GM19238 (cell line): ENCODE measurements around the gene EPHB2.
"Not testable (repeated sequence)": the region's sequence is repeated elsewhere in the genome, so short reads cannot be mapped to it uniquely, and the experiment has no call there.

Experiments
- DNase-seq: peaks from one replicate; pipeline ENCODE4 v3.0.0; 2011; ENCODE audit warnings: low spot score; ENCODE audit not compliant: insufficient read length

Gene EPHB2

DNA sequence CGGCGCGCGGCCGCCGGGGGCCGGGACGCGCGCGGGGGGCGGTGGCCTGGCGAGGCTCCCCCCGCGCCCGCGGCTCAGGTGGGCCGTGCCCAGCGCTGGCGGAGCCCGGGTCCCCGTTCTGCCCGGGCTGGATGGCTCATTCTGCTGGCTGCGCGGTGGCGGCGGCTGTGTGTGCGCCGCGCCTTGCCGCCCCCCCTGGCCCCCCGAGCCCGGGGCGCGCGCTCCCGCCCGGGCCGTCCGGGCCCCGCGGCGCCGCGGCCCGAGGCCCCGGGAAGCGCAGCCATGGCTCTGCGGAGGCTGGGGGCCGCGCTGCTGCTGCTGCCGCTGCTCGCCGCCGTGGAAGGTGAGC, at the start of gene EPHB2:
Gene EPHB2 (plus strand): TSS at position 139 of the 349 bp plus-strand sequence. CDS start 144 bp downstream, at position 283.
- DNase-seq: no peak

DNA sequence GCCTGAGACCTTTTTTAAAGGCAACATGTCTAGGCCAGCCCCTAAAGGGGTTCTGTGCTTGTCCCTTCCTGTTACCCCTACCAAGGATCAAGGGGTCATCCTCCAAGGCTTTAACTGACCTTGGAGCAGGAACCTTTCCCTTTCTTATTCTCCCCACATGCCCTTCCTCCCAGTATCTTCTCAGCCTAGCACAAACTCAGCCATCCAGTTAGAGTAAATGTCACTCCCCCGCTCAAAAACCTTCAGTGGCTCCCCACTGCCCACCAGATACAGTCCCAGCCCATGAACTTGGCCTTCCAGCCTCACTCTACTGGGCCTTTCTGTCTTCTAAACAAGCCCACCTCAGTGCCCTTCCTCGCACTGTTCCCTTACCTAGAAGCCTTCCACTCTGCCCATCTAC, 48.8 kb upstream of the EPHB2 start:
- no peak for DNase-seq

DNA sequence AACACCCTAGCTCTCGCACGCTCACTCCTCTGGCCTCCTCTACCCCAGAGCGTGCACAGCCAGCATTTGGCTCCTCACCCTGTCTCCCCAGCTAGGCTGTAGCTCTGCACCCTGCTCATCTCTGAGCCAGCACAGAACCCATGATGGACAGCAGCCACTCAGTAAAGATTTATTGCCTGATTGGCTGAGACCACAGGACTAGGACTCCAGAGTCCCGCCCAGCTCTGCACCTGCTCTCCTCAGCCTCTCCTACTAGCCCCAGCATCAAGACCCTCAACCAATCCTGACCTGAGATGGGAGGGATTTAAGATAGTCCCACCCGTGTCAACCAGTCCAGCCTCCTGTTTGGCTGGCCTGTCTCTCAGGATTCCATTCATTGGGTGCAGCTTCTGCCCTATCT, 48.3 kb upstream of the EPHB2 start:
- no peak for DNase-seq

DNA sequence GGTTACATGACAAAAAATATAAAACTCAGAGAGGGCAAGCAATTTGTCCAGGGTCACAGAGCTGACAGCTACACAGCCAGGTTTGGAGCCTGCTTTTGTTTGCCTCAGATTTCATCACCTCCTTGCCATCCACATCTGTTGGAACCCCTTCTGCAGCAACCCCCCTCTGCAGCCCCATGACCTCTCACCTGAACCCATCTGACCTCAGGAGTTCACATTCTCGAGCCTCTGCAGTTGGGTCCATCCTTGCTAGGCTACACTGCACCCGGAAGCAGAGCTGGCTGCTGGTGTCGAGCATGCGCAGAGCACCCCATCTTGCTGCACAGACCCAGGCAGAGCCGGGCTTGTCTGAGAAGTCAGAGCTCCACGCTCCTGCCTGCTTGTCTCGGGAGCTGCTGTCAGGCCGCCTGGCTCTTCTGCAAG, 47.6 kb upstream of the EPHB2 start:
- no peak for DNase-seq

DNA sequence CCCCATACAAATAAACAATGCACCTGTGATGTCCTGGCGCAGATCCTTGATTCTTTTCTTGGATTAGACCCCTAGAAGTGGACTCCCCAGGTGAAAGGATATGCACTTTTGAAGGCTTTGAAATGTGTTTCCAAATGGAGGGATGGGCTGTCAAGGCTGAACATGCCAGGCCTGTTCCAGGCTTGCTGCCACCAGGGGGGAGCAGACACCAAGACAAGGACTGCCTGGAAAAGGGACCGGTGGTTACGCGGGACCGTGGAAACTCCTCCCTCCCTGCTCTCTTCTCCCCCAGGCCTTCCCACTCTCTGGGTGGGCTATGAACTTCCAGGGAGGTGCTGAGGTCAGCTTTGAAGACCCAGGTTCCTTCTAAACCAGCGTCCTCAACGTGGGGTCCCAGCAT, 44.9 kb upstream of the EPHB2 start:
- DNase-seq: no peak

DNA sequence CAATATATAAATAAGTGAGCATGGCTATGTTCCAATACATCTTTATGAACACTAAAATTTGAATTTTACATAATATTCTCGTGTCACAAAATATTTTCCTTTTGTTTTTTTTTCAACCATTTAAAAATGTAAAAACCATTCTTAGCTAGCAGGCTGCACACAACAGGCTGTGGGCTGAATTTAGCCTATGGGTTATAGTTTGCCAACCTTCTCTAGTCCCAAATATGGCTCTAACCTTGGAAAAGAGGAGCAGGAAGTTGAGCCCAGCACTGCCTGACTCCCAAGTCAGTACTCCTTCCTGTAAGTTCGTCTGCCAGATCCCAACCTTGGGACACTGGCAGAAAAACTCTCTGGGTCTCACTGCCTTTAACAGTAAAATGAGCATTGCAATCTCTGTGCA, 44.2 kb upstream of the EPHB2 start:
- DNase-seq: no peak

DNA sequence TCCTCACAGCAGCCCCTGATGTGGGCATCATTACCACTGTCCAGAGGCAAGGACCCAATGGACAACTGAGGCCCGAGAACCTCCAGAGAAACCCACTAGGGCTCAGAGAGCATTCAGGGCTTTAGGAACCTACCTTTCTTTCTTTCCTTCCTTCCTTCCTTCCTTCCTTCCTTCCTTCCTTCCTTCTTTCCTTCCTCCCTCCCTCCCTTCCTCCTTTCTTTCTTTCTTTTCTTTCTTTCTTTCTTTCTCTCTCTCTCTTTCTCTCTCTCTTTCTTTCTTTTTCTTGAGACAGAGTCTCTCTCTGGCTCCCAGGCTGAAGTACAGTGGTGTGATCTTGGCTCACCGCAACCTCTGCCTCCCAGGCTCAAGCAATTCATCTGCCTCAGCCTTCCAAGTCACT, 41.8 kb upstream of the EPHB2 start:
- DNase-seq: not testable (repeated sequence)

DNA sequence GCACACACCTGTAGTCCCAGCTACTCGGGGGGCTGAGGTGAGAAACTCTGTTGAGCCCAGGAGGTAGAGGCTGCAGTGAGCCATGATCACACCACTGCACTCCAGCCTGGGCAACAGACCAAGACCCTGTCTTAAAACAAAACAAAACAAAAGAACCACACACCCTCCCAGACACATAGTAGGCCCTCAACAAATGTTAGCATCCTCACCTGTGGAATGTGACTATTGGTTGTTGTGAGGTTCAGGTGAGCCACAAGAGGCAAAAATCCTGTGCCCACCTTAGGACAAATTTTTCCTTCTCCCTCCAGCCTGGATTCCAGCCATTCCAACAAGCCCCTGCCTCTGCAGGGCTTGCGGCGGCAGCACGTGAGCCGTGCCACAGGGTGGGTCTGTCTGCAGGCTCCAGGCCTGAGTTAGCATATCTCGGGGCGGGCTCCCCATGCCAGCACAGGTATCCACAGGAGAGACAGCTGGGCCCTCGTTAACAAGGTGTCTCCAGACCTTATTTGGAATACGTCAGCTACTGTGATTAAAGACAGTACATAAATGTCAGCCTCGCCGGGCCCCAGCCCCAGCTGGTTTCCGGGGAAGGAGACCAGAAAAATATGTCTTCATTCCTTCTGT, 40.2 kb upstream of the EPHB2 start:
- DNase-seq: no peak

DNA sequence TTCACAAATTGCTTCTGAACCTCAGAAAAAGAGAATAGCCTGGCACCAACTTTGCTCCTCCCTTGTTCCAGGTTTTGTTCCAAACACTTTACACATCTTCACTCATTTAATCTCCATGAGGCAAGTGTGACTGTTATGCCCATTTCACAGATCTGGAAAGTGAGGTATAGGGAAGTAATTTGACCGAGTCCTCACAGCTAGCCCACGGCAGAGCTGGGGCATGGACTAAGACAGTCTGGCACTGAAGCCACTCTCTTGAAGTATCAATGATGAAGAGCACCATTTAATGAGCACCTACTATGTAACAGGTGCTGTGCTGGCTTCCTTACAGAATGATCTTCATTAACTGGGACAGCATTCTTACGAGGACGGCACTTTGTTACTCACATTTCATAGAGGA, 38.6 kb upstream of the EPHB2 start:
- DNase-seq: no peak

DNA sequence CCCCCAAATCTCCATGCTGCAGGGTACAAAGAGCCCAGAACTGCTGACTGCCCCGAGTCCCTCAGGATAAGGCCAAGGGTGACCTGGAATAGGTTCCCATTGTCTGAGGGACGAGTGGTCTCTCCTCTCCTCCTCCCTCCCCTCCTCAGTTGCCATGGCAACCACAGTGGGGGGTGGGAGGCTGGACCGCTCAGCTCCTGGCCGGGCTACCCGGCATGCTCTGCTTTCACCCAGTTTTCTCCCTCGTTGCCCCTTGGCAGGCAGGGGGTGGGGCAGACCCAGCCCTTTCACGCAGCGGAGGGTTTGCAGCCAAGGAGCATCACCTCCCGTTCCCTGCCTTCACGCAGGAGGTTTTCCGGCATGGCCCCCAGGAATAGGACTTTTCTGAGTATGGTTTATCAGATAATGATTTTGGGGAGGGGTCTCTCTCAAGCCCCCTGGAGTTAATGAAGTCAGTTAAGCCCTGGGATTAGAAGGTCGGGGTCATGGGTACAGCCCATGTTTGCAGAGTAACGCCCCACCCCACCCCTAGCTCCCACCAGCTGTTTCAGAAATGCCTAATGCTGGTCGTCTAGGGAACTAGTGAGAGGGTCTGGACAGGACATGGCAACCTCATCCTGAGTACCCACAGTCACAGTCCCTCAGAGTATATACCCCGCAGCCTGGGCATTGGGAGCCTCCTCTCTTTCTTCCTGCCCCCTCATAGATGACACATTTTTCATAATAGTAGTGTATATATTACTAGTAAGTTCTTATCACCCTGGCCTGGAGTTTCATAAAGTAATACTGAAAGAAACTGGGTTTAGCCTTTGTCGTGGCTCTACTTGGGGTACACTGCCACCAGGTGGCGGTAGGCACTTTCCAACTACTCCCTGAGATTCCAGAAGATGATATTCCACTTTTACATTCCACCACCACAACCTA, 36.9 kb upstream of the EPHB2 start:
- peak; percentile 27 for DNase-seq

DNA sequence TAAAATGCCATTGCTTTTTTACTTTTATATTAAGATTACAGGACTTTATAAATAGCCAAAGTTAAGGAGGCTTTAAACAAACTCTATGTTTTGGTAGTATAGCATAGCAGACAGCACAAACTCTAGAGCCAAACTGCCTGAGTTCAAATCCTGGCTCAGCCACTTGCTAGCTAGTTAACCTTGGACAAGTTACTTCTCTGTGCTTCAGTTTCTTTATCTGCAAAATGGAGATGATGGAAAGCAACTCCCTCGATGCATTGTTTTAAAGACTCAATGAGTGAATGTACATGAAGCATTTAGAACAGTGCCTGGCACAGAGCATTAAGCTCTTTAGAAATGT, 36.3 kb upstream of the EPHB2 start:
- no peak for DNase-seq

DNA sequence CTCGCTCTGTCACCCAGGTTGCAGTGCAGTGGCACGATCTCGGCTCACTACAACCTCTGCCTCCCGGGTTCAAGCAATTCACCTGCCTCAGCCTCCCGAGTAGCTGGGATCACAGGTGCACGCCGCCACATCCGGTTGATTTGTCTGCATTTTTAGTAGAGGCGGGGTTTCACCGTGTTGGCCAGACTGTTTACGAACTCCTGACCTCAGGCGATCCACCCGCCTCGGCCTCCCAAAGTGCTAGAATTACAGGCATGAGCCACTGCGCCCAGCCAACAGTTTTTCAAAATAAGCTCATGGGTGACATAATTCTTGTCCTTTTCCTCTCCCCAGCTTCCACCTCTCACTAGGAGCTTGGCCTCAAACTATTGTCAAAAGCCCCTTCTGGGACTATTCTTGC, 34.5 kb upstream of the EPHB2 start:
- not testable (repeated sequence) for DNase-seq

DNA sequence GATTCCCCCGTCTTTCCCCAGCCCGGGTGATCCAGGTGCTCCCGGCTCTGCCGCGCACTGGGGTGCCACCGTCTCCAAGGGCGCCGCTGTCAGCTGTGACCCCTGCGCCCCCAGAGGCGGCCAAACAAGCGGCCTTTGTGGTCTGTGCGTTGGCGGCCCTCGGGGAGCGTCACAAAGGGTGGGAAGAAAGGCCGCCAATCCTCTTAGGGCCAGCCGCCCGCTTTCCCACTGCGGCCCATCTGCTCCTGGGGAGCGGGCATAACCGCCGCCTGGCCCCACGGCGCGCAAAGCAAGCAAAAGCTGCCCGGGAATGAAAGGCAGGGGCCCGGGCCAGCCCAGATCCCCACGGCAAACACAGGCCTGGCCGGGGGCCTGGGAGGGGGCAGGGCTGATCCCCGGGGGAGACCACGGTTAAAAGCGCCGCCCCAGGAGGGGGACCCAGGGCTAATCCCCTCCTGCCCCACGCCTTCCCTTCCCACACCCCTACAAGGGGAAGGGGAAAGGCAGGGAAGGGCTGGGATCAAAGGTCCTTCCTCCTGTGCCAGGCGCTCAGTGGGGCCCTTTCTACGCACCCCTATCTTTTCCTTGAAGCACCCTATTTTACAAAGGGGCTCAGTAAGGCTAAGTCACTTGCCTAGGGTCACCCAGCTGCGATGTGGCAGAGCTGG, 33.6 kb upstream of the EPHB2 start:
- DNase-seq: no peak

DNA sequence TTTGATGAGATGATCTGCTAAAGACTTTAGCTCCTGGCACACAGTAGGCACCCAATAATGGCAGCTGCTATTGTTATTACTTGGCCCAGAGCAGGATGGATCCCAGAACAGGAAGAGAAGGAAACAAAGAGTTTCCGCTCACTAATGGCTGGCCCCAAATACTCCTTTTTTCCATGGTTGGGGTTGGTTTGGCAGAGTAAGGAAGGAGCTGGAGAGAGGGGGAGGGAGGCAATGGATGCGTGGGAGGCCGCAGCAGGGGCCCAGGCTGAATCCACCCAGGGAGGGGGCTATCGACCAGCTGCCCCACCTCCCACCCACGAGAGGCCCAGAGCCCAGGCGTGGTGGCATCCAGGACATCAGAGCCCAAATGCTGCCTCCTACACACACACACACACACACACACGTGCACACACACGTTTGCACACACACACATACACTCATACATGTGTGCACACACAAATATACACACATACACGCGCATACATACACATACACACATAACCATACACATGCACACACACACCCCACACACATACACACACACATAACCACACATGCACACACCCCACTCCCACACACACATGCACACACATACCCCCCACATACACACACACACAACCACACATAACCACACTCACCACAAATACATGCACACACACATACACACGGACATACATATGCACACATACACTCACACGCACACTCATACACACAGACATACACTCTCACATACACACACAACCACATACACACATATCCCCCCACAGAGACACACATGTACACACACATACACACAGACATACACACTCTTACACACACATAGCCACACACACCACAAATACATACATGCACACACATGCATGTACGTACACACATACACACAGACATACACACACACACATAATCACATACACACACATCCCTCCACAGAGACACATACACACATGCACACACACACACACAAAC, 32.4 kb upstream of the EPHB2 start:
- DNase-seq: no peak

DNA sequence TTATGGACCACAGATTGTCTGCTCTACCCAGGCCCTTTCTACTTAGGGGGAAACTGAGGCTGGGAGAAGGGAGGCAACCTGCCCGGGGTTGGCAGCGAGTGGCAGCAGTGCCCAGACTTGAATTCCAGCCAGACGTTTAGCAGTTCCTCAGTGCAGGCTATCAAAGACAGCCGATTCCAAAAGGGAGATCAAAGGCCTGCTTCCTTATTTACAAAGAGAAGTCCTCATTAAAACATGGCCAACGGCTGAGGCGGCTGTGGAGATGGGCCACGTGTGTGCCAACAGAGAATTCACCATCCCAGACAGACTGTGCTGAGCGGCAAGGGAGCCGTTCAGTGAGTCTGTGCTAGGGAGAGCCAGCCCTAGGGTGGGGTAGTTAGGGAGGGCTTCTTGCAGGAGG, 29.9 kb upstream of the EPHB2 start:
- DNase-seq: no peak

DNA sequence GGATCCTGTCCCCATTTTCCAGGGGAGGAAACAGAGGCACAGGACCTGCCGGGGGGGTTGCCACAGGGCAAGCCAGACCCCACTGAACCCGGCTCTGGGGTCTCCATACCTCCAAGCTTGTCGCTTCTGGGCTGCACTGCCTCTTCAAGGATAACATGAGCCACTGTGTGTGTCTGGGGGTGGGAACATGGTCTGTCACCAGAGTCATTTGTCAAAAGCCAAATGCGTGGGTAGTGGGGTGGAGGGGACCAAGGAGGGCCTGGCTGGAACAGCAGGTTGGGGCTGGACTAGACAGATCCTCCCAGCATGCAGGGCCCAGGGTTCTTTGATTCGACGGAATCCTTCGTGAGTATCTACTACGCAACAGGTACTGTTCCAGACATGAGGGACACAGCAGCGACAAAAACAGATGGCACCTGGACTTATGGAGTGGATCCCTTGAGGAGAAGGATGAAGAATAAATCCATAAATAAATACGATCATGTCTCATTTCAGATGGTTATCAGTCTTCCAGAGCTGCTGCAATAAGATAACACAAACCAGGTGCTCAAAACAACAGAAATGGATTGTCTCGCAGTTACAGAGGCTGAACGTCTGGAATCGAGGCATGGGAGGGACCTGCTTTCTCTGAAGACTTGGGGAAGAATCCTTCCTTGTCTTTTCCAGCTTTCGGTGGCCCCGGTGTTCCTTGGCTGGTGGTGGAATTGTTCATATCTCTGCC, 28.9 kb upstream of the EPHB2 start:
- no peak for DNase-seq

DNA sequence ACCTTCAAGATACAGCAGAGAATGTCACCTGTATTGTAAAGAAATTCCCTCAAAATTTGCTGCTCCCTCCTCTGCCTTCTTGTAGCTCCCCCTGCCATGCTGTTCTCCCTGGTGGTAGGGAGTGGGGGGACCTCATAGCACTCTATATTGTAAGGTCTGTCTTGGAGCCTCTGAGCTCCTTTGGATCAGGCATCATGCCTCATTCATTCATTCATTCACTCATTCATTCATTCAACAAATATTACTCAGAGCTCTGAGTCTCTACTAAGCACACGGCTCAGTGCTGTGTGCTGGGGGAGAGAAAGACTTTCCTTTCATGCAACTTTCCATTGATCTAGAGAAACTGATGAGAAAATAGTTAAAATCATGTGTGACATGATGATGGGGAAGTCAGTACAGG, 27.1 kb upstream of the EPHB2 start:
- DNase-seq: no peak

DNA sequence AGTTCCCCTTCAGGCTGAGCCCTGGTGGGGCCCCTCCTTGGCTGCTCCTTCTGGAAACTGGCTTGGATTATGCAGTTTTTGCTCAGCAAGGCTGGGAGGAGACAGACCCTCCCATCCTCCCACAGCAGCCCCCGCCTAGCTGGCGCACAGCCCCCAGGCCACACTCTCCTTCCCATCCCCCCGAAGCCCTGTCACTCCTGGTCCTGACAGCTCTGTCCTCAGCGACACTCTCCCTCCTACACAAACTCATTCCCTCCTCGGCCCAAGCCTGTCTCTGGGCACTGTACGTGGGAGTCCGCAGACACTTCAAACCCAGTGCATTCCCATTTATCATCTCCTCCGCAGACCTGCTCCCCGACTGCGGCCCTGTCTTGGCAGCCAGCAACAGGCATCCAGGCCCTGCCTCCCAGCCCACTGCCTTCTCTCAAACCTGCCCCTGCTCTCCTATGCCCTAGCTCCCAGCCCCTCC, 25.0 kb upstream of the EPHB2 start:
- no peak for DNase-seq

DNA sequence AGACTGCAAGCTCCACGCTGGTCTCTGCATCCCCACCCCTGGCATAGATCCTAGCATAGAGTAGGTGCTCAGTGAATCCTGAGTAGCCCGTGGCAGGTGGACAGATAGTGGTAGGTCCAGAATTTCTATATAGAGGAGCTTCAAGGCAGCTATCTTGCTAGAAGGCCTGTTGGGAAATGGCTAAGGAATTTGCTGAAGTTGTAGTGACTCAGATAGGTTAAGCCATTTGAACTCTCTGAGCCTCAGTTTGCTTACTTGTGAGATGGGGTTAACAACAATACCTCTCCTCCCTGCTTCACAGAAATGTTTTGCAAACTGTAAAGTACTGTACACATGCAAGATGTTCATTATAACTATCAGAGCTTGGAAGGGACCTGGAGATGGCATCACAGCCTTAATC, 23.4 kb upstream of the EPHB2 start:
- DNase-seq: no peak

DNA sequence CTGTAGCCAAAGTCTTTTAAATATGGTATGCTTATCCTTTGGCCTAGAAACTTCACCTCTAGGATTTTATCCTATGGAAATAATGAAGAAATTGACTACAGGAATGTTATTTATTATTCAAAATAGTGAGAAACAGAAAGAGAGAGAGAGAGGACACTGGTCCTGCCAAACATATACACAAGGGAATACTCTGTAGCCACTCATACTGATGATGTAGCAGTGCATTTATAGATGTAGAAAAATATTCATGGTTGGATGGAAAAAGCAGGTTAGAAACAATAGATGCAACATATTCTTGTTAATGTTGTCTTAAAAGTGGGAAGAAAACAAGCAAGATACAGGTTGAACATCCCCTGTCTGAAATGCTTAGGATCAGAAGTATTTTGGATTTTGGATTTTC, 22.2 kb upstream of the EPHB2 start:
- no peak for DNase-seq

DNA sequence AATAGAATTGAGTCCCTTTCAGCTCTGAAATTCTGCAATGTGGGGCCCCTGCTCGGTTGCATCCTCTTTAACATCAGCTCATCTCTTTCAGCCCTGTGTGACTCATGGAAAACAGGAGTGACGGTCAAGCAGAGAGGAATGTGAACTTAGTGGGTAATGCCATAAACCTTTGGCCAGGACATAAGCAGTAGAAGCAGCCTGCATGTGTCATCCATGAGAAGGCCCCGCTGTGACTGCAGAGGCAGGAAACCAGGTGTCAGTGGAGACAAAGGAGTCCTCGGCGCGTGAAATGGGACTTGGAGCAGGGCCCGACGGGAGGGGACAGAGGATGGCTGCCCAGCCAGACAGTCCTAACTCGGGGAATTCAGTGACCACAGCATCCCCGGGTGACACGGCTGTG, 21.1 kb upstream of the EPHB2 start:
- no peak for DNase-seq
